ENCODE measurements around the gene ERAL1.

- no peak for TF ChIP-seq EP300 (IDR thresholded peaks at IDR 0.05; ENCODE audit: low read depth)
- no peak for TF ChIP-seq CTCF (IDR thresholded peaks at IDR 0.05)
These were observed 46.7 kb upstream of the ERAL1 start for GRCh38 chr17:28807925-28808634.

Measured in transverse colon (tissue), 3 donors.